ENCODE data around the gene ATP4B.

The ATP4B gene

GRCh38 chr13:113642563-113642962, 15.4 kb downstream of the ATP4B start:
- TF ChIP-seq, protein P1, sequence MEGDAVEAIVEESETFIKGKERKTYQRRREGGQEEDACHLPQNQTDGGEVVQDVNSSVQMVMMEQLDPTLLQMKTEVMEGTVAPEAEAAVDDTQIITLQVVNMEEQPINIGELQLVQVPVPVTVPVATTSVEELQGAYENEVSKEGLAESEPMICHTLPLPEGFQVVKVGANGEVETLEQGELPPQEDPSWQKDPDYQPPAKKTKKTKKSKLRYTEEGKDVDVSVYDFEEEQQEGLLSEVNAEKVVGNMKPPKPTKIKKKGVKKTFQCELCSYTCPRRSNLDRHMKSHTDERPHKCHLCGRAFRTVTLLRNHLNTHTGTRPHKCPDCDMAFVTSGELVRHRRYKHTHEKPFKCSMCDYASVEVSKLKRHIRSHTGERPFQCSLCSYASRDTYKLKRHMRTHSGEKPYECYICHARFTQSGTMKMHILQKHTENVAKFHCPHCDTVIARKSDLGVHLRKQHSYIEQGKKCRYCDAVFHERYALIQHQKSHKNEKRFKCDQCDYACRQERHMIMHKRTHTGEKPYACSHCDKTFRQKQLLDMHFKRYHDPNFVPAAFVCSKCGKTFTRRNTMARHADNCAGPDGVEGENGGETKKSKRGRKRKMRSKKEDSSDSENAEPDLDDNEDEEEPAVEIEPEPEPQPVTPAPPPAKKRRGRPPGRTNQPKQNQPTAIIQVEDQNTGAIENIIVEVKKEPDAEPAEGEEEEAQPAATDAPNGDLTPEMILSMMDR (IDR thresholded peaks at IDR 0.05; ENCODE audit: low read length), result no peak
- no peak for TF ChIP-seq EZH2 (IDR thresholded peaks at IDR 0.05; ENCODE audit: borderline replicate concordance, low read length)
- H3K4me3 ChIP-seq (ENCODE audit: low read depth, low read length, poor library complexity, severe bottlenecking), result no peak overlapping the region
- H3K9me3 ChIP-seq (ENCODE audit: low read length), result peaks cover 5% of the 10 kb centered on the region; the same call in 1 of the 2 replicates
- H3K79me2 ChIP-seq (ENCODE audit: insufficient read depth, low read length), result no peaks in the 10 kb centered on the region
- no peak overlapping the region for H3K4me2 ChIP-seq (ENCODE audit: low read length)
- H3K4me1 ChIP-seq (ENCODE audit: insufficient read depth, low read length, severe bottlenecking), result no peaks in the 10 kb centered on the region
- H3K27me3 ChIP-seq (ENCODE audit: insufficient read depth, low read length), result no peaks in the 10 kb centered on the region
- H3F3A ChIP-seq (ENCODE audit: insufficient read depth, low read length), result no peaks in the 10 kb centered on the region
- no peaks in the 10 kb centered on the region for H3K9me2 ChIP-seq (ENCODE audit: low read depth, low read length)
- no peaks in the 10 kb centered on the region for H4K20me1 ChIP-seq (ENCODE audit: insufficient read depth, low read length)
- H3K36me3 ChIP-seq (ENCODE audit: insufficient read depth, low read length), result peaks cover 48% of the 10 kb centered on the region
- no peak overlapping the region for H2AFZ ChIP-seq (ENCODE audit: low read length)
- H3K9ac ChIP-seq (ENCODE audit: low read length), result no peak overlapping the region
- no peak overlapping the region for H3K27ac ChIP-seq (ENCODE audit: low read depth, low read length, poor library complexity, severe bottlenecking)

DNA sequence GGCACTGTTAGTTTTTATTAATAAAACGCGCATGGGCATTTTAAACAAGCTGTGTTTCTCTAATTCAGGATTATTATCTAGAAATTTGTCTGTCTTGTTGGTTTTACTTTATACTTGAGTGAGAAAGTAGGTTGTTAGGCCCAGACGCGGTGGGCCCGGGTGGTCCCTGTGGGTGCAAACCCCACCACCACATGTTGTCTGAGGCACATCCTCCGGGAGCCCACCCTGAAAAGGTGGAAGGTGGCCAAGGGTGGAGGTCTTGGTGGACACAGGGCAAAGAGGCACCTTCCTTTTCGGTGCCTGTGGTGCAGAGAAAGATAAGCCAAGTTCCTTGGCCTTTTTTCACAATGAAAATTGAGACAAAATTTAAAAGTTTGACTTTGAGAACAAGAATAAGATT, 16.6 kb downstream of the ATP4B start:
- Histone ChIP-seq H2AFZ (ENCODE audit: low read length) (no peak overlapping the region), H3K9me2 (ENCODE audit: low read depth, low read length) (no peaks in the 10 kb centered on the region), H4K20me1 (ENCODE audit: insufficient read depth, low read length) (no peaks in the 10 kb centered on the region), H3K9ac (ENCODE audit: low read length) (no peak overlapping the region), H3F3A (ENCODE audit: insufficient read depth, low read length) (no peaks in the 10 kb centered on the region), H3K27me3 (ENCODE audit: insufficient read depth, low read length) (no peaks in the 10 kb centered on the region), H3K4me3 (ENCODE audit: low read depth, low read length, poor library complexity, severe bottlenecking) (no peak overlapping the region), H3K36me3 (ENCODE audit: insufficient read depth, low read length) (peaks cover 60% of the 10 kb centered on the region), H3K79me2 (ENCODE audit: insufficient read depth, low read length) (no peaks in the 10 kb centered on the region), H3K9me3 (ENCODE audit: low read length) (peaks cover 5% of the 10 kb centered on the region; the same call in 1 of the 2 replicates), H3K4me1 (ENCODE audit: insufficient read depth, low read length, severe bottlenecking) (no peaks in the 10 kb centered on the region), H3K4me2 (ENCODE audit: low read length) (no peak overlapping the region), H3K27ac (ENCODE audit: low read depth, low read length, poor library complexity, severe bottlenecking) (no peak overlapping the region)
- TF ChIP-seq, protein P1 (IDR thresholded peaks at IDR 0.05; ENCODE audit: low read length), result no peak
- TF ChIP-seq EZH2 (IDR thresholded peaks at IDR 0.05; ENCODE audit: borderline replicate concordance, low read length), result no peak

GRCh38 chr13:113639616-113640262, 18.3 kb downstream of the ATP4B start:
- peaks cover 77% of the 10 kb centered on the region for H3K36me3 ChIP-seq (ENCODE audit: insufficient read depth, low read length)
- H3K4me1 ChIP-seq (ENCODE audit: insufficient read depth, low read length, severe bottlenecking), result no peaks in the 10 kb centered on the region
- H3K9me2 ChIP-seq (ENCODE audit: low read depth, low read length), result no peaks in the 10 kb centered on the region
- no peaks in the 10 kb centered on the region for H3K27me3 ChIP-seq (ENCODE audit: insufficient read depth, low read length)
- no peaks in the 10 kb centered on the region for H4K20me1 ChIP-seq (ENCODE audit: insufficient read depth, low read length)
- H3K4me2 ChIP-seq (ENCODE audit: low read length), result no peak overlapping the region
- H3K4me3 ChIP-seq (ENCODE audit: low read depth, low read length, poor library complexity, severe bottlenecking), result no peak overlapping the region
- H2AFZ ChIP-seq (ENCODE audit: low read length), result no peak overlapping the region
- H3K9me3 ChIP-seq (ENCODE audit: low read length), result peaks cover 2% of the 10 kb centered on the region; the same call in 1 of the 2 replicates
- no peak overlapping the region for H3K9ac ChIP-seq (ENCODE audit: low read length)
- no peak overlapping the region for H3K27ac ChIP-seq (ENCODE audit: low read depth, low read length, poor library complexity, severe bottlenecking)
- H3F3A ChIP-seq (ENCODE audit: insufficient read depth, low read length), result no peaks in the 10 kb centered on the region
- H3K79me2 ChIP-seq (ENCODE audit: insufficient read depth, low read length), result no peaks in the 10 kb centered on the region
- TF ChIP-seq, protein P1 (IDR thresholded peaks at IDR 0.05; ENCODE audit: low read length), result no peak
- no peak for TF ChIP-seq EZH2 (IDR thresholded peaks at IDR 0.05; ENCODE audit: borderline replicate concordance, low read length)
